ENCODE data around the gene GANAB. TPM values are rescaled to one million over a fixed set of nuclear protein-coding genes. Genes with fewer than 3 reads are reported as not detected.

Gene GANAB
- total and polyA plus RNA-seq, 2 of the 13 experiments (the other 11 are each of a cell fraction or from before 2014, with no cell fraction given): 99.5 to 234 TPM

DNA sequence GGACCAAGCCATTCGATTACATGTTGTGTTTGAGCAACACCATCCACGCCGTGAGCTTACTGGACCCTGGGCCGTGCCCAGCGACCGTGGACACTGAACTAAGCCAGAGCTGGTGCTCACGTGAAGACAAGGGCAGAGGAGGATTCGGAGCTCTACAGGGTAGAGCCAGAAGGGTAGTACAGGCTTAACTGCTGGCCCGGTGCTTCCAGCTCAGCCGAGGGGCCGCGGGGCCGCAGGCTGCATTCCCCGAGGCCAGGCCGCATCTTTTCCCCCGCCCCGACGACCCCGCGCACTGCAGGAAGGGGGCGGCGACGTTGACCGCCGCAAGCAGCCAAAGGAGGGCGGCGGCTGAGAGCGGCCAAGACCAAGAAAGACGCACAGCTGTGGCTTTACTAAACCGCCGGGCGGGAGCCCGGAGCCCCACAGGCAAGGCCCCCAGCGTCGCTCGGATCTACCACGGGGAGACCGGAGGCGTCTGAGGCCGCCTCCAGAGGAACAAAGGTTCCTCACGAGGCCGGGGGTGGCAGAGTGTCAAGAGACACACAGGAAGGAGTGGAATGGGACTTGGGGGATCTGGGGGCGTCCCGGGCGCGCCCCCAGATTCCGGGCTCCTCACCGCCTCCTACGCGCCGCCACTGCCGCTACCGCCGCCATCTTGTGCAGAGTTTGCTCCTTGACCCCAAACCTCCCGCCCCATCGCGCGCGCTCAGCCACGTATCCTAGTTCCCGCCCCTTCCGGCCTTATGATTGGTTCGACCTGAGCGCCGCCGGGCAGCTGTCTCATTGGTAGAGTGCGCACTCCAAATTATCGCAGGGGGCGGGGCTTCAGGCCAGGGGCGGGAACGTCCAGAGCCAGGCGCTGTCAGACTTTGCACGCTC lies at the start of gene GANAB (continued):
- TF ChIP-seq NR2C2 (CRISPR knock-in tag; IDR thresholded peaks at IDR 0.05; ENCODE audit: borderline replicate concordance): peak; percentile 97
- no peak for TF ChIP-seq HNRNPUL1 (IDR thresholded peaks at IDR 0.05; ENCODE audit: low read depth, low read length)
- TF ChIP-seq ZNF264 (CRISPR knock-in tag; IDR thresholded peaks at IDR 0.05): 0 out of 2 replicates have a peak, but pooled peaks have one; percentile 41
- peak; percentile 65 for TF ChIP-seq RBM39 (IDR thresholded peaks at IDR 0.05; ENCODE audit: low read depth, low read length, poor library complexity, severe bottlenecking)
- no peak for TF ChIP-seq ZNF570 (CRISPR knock-in tag; IDR thresholded peaks at IDR 0.05; ENCODE audit: borderline replicate concordance)
- no peak for TF ChIP-seq FOXK1 (CRISPR knock-in tag; IDR thresholded peaks at IDR 0.05; ENCODE audit: borderline replicate concordance, low read depth)
- no peak for TF ChIP-seq ZNF207 (IDR thresholded peaks at IDR 0.05; ENCODE audit: borderline replicate concordance)
- TF ChIP-seq ZNF672 (CRISPR knock-in tag; IDR thresholded peaks at IDR 0.05): no peak
- TF ChIP-seq ZNF205 (CRISPR knock-in tag; IDR thresholded peaks at IDR 0.05): no peak
- TF ChIP-seq, protein P1, sequence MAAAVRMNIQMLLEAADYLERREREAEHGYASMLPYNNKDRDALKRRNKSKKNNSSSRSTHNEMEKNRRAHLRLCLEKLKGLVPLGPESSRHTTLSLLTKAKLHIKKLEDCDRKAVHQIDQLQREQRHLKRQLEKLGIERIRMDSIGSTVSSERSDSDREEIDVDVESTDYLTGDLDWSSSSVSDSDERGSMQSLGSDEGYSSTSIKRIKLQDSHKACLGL (CRISPR knock-in tag; IDR thresholded peaks at IDR 0.05): peak; percentile 54; the same call in 1 of the 2 replicates
- TF ChIP-seq LCORL (IDR thresholded peaks at IDR 0.05): no peak
- TF ChIP-seq LCORL (CRISPR knock-in tag; IDR thresholded peaks at IDR 0.05): peak; percentile 32; the same call in 1 of the 2 replicates
- peak; percentile 43 for TF ChIP-seq MED8 (CRISPR knock-in tag; IDR thresholded peaks at IDR 0.05; ENCODE audit: insufficient replicate concordance)
- no peak for TF ChIP-seq SYNCRIP (IDR thresholded peaks at IDR 0.05; ENCODE audit: insufficient read depth, low read depth, low read length)
- no peak for TF ChIP-seq ZFP1 (CRISPR knock-in tag; IDR thresholded peaks at IDR 0.05)
- no peak for TF ChIP-seq ZSCAN20 (CRISPR knock-in tag; IDR thresholded peaks at IDR 0.05; ENCODE audit: borderline replicate concordance)
- TF ChIP-seq, protein P2, sequence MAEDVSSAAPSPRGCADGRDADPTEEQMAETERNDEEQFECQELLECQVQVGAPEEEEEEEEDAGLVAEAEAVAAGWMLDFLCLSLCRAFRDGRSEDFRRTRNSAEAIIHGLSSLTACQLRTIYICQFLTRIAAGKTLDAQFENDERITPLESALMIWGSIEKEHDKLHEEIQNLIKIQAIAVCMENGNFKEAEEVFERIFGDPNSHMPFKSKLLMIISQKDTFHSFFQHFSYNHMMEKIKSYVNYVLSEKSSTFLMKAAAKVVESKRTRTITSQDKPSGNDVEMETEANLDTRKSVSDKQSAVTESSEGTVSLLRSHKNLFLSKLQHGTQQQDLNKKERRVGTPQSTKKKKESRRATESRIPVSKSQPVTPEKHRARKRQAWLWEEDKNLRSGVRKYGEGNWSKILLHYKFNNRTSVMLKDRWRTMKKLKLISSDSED (CRISPR knock-in tag; IDR thresholded peaks at IDR 0.05): no peak
- TF ChIP-seq CEBPB (IDR thresholded peaks at IDR 0.05; ENCODE audit: borderline replicate concordance, low read depth, low read length): no peak
- TF ChIP-seq ISX (CRISPR knock-in tag; conservative IDR thresholded peaks at IDR 0.05): no peak
- TF ChIP-seq RNF2 (conservative IDR thresholded peaks at IDR 0.05; ENCODE audit: low read depth): no peak
- TF ChIP-seq, protein P3, sequence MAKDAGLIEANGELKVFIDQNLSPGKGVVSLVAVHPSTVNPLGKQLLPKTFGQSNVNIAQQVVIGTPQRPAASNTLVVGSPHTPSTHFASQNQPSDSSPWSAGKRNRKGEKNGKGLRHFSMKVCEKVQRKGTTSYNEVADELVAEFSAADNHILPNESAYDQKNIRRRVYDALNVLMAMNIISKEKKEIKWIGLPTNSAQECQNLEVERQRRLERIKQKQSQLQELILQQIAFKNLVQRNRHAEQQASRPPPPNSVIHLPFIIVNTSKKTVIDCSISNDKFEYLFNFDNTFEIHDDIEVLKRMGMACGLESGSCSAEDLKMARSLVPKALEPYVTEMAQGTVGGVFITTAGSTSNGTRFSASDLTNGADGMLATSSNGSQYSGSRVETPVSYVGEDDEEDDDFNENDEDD (CRISPR knock-in tag; IDR thresholded peaks at IDR 0.05; ENCODE audit: borderline replicate concordance): peak; percentile 85
- TF ChIP-seq SALL2 (CRISPR knock-in tag; IDR thresholded peaks at IDR 0.05): peak; percentile 37; the same call in 1 of the 2 replicates
- TF ChIP-seq SAP130 (CRISPR knock-in tag; IDR thresholded peaks at IDR 0.05; ENCODE audit: low read depth): peak; percentile 87
- peak; percentile 78; the same call in 1 of the 2 replicates for TF ChIP-seq MXD4 (CRISPR knock-in tag; IDR thresholded peaks at IDR 0.05)
- no peak for TF ChIP-seq MLLT10 (CRISPR knock-in tag; IDR thresholded peaks at IDR 0.05)
- TF ChIP-seq, protein P4, sequence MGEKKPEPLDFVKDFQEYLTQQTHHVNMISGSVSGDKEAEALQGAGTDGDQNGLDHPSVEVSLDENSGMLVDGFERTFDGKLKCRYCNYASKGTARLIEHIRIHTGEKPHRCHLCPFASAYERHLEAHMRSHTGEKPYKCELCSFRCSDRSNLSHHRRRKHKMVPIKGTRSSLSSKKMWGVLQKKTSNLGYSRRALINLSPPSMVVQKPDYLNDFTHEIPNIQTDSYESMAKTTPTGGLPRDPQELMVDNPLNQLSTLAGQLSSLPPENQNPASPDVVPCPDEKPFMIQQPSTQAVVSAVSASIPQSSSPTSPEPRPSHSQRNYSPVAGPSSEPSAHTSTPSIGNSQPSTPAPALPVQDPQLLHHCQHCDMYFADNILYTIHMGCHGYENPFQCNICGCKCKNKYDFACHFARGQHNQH (CRISPR knock-in tag; IDR thresholded peaks at IDR 0.05): peak; percentile 78; the same call in 1 of the 2 replicates
- TF ChIP-seq CHD2 (IDR thresholded peaks at IDR 0.05; ENCODE audit: low read depth, low read length): peak; percentile 43; the same call in 1 of the 2 replicates
